ENCODE measurements around the gene TRIM29.

Gene TRIM29

DNA sequence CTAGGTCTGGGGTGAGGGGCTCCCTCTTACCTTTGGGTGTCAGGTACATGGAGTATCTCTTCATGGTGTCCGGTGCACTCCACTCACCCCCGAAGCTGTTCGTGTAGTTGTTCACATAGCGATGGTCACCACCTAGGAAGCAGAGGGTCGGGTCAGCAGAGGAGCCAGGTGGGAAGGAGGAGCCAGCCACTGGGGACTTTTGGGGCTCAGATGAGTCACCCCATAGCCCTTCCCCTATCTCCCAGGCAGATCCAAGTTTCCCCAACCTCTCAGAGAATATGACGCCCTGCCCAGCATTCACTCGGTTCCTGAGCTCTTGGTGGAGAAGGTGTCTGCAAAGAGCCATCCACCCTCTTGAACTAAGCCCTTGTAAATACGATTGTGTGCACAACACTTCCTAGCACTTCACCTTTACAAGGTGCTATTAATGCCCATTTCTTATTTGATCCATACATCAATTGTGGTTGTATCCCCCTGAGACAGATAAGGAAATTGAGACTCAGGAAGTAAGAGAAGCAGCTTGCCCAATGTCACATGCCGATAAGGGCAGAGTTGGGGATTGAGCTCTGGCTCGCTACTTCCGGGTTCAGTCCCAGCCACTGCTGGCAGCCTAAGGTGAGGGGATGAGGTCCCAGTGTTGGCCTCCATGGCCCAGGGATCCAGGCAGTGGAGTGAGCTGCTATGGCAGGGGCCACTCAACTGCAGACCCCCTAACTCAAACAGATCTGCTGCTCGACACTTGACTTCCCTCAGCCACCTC, 14.8 kb downstream of the TRIM29 start:
- DNase-seq (ENCODE audit: low read depth), result no peak

DNA sequence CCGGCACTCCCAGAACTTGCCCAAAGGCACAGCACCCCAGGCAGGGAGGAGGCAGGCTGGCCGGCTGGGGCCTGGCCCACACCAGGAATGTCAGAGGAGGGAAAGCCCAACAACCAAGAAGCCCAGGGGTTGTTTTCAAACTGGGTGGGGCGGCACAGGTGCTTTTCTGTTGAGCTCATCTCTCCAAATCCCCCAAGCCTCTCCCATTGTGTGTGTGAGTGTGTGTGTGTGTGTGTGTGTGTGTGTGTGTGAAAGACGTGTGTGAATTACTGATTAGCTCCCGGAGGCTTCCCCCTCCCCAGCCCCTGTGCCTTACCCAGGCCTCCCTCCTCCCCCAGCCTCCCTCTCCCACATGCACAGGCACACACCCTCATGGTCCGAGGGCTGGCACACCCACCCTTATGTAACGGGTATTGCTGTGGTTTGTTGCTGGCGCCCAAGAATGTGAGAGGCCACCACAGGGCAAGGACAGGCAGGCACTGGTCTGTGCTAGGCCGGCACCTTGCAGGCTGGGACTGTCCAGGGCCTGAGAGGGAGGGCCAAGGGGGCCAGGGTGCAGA, 15.9 kb downstream of the TRIM29 start:
- DNase-seq (ENCODE audit: low read depth), result no peak

DNA sequence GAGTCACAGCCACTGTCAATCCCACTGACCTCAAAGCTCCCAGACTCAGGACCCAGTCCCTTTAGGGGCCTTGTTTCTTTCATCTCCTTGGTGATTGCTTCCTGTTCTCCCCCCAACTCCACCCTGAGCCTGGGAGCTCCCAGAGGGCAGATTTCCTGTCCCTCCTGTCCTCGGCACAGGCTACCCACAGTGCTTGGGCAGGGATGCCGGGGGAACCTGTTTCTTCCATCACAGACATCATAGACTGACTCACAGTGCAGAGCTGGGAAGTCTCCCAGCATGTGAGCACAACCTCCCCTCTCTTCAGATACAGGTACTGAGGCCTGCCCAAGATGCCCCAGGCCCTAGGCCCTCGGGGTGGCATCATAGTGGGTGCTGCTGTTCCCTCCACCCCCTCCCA, 16.6 kb downstream of the TRIM29 start:
- DNase-seq (ENCODE audit: low read depth), result no peak

GRCh38 chr11:120120805-120121335, 17.0 kb downstream of the TRIM29 start:
- DNase-seq (ENCODE audit: low read depth), result no peak

DNA sequence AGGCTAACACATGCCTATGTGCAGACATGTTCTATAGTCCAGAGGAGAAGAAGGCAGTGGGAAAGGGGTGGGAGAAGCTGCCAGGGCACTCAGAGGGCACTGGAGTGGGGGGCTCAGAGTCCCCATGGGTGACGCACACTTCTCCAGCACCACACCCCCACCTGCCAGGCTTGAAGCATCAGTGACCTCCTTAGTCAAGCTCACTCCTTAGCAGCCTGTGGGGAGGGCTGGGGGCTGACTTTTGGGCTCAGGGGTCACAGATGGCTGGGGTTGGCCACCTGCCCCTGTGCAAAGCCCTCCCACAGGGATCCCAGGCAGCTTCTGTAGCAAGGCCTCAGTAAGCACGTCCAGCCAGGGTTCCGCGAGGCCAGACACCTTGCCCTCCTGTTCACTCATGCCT, 18.8 kb downstream of the TRIM29 start:
- DNase-seq (ENCODE audit: low read depth), result no peak

DNA sequence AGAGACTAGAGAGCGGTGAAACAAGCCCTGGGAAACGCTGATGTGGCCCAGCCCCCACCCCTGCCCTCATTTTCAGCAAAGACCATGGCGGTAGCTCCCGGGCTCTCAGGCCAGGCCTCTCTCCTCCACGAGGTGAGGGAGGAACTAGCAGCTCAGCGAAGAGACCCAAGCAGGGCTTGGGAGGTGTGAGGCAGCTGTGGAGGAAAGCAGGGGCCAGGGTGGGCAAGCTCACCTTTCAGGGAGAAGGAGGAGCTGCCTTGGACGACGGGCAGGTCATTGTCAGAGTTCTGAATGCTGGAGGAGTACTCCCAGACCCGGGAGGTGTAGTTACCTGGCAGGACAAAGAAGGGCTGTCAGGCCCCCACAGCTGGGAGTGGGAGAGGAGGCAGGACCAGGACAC, 19.9 kb downstream of the TRIM29 start:
- no peak for DNase-seq (ENCODE audit: low read depth)

- DNase-seq (ENCODE audit: low read depth), result no peak
Observed at GRCh38 chr11:120116966-120117365, 20.9 kb downstream of the TRIM29 start.

- DNase-seq (ENCODE audit: low read depth), result no peak
Observed at GRCh38 chr11:120115272-120116000, 22.5 kb downstream of the TRIM29 start.

DNA sequence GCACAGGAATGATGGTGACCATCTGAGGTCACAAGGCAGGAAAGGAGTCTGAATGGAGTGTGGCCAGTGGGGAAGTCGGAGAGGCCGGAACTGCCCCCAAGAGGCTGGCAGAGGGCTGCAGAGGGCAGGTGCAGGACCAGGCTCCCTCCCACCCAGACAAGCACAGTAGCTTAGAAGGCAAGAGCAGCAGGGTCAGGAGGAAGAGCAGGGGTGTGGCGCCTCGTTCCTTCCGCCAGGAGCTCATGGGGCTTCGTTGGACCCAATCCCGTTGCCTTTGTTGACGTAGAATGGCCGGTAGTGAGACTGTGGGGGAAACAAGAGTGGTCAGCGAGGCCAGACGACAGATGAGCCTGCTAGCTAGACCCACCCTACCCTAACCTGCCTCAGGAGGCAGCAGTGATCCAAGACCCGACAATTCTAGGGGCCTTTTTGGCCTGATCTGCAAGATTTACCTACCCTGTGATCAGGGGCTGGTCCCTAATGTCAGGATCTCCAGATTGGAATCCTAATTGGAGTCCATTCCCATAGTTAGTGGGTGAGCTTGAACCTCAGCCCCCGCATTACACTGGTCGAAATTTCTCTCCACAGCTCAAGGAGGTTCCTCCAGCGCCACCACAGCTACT, 25.6 kb downstream of the TRIM29 start:
- no peak for DNase-seq (ENCODE audit: low read depth)

DNA sequence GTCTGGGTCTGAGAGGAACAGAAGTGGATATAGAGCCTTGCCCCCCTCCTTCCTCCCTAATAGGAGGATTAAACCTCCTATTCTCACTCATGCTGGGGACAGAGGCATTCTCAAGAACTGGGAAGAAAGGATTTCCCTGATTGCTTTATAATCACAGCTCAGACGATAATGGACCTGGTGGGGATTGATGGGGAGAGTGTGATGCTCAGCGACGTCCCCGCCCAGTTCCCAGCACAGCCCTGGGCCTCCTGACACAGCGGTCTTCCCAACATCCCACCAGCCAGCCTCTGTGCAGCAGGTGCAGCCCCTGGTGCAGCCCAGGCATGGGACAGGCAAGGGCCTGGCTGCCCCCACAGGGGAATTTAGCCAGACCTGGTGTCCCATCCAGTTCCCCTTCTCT, 28.4 kb downstream of the TRIM29 start:
- no peak for DNase-seq (ENCODE audit: low read depth)

- no peak for DNase-seq (ENCODE audit: low read depth)
Observed at GRCh38 chr11:120108785-120109168, 29.1 kb downstream of the TRIM29 start.

DNA sequence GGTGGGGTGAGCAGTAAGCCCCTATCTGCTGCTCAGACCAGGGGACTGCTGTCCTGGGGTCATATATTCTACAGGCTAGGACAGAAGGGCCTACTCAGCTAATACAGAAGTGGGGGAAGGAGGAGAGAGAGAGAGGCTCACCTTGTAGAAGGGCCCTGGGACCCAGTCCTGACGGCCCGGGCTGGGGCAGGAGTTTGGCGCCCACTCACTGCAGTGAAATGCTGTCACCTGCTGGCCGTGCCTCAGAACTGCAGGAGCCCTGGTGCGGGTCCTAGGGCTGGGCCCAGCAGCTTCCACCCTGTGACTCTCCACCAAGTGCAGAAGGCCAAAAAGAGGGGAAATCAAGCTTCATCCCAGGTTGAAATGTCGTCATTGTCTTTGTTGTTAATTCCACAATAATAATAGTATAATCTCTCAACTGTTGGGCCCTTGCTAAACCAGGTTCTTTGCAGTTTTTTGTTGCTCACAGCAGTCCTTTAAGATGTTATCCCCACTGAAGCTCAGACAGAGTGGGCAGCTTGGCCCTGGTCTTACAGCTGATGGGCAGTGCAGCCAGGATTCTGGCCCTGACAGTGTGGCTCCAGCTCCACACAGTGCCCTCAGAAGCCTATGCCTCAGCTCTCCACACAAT, 29.6 kb downstream of the TRIM29 start:
- DNase-seq (ENCODE audit: low read depth), result peak; percentile 32

- DNase-seq (ENCODE audit: low read depth), result no peak
Observed at GRCh38 chr11:120107692-120108091, 30.2 kb downstream of the TRIM29 start.

- DNase-seq (ENCODE audit: low read depth), result no peak
Observed at GRCh38 chr11:120106354-120107150, 31.4 kb downstream of the TRIM29 start.

DNA sequence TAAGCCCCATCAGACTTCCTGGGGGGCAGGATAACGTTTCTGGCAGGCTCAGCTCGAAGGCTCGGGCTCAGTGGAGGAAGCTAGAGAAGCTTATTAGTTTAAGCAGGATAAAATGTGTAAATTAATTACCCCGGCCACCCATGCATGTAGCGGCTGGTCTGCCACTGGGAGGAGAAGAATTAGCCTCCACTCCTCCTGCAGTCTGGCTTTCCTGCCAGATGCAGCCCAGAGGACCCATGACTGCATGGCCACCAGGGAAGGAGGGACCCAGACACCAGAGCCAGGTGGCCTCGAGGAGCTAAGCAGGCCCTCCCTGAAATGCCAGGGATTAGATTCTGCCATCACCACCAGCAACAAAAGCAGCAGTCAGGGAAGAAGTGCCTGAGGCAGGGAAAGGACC, 32.3 kb downstream of the TRIM29 start:
- no peak for DNase-seq (ENCODE audit: low read depth)

GRCh38 chr11:120104041-120104565, 33.8 kb downstream of the TRIM29 start:
- no peak for DNase-seq (ENCODE audit: low read depth)

- DNase-seq (ENCODE audit: low read depth), result no peak
Observed at GRCh38 chr11:120102864-120103122, 35.1 kb downstream of the TRIM29 start.

GRCh38 chr11:120102050-120102863, 35.7 kb downstream of the TRIM29 start:
- no peak for DNase-seq (ENCODE audit: low read depth)

DNA sequence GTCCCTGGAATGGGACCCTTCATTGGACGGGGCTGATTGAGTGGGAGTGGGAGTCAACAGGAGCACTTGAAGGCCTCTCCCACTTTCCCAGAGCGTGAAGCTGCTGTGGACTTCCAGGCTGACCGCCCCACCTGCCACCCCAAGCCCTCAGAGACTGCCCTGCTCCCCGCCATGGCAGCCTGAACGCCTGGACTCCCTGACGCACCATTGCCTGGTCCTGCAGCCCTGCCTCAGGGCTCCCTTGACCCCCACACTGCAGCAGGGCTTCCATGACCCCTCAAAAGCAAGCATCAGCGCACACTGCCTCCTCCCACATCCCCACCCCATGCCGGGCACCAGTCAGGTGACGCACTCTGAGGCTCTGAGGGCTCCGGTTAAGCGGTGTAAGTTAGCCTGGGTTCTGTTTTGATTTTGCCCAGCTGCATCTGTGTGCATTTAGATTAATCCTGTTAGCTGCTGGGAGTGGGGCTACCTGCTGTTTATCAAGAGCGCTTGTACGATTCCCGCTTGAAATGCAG, 39.4 kb downstream of the TRIM29 start:
- no peak for DNase-seq (ENCODE audit: low read depth)

DNA sequence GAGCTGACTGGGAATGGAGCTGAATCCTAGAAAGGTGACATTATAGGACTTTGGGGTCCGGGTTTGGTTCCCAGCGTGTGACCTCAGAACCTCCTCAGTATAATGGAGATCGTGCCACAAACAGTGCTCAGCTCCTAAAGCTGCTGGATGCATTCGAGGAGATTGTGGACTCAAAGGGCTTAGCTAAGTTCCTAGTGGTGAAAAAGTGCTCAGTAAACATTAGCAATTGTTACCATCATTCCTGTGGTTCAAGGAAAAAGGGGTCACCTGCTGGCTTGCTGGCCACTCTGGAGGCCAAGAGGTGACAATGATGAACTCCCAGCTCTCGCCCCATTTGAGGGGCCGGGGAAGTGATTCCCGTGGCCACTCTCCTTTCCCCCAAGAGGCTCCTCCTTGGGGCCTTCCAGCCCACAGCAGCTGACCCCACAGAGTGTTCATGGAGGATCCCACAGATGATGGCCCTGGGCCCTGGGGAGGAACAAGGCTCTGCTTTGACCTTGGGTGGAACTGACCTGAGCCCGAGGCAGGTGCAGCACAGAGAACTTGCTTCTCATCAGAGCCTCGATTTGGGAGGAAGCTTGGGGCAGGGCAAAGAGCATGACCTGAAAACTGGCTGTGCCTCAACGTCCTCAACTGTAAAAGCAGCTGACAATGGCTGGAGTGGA, 40.1 kb downstream of the TRIM29 start:
- DNase-seq (ENCODE audit: low read depth), result no peak
